ENCODE data around the gene CDK2AP2.

CDK2AP2 gene

GRCh38 chr11:67463680-67464410, 44.1 kb downstream of the CDK2AP2 start:
- Histone ChIP-seq H3K9ac (ENCODE audit: low read length in 2 of 2) (peak overlapping the region; percentile 72 to 84), H3K36me3 (ENCODE audit: control insufficient read depth in 2 of 2, insufficient read depth in 2 of 2, low read length in 2 of 2) (no peaks in the 10 kb centered on the region), H3K9me3 (ENCODE audit: control insufficient read depth in 2 of 2, low read length in 2 of 2) (no peaks in the 10 kb centered on the region), H3K27ac (ENCODE audit: low read length) (peak overlapping the region; percentile 90), H3K4me1 (ENCODE audit: control insufficient read depth, insufficient read depth, low read length) (peaks cover 35% of the 10 kb centered on the region), H3K4me3 (ENCODE audit: low read length in 2 of 2) (peak overlapping the region; percentile 77 to 79), H3K27me3 (ENCODE audit: control insufficient read depth in 1 of 2, insufficient read depth in 2 of 2, low read length in 2 of 2) (no peaks in the 10 kb centered on the region)

GRCh38 chr11:67463186-67463585, 44.8 kb downstream of the CDK2AP2 start:
- Histone ChIP-seq H3K4me3 (ENCODE audit: low read length in 2 of 2) (no peak overlapping the region), H3K36me3 (ENCODE audit: control insufficient read depth in 2 of 2, insufficient read depth in 2 of 2, low read length in 2 of 2) (no peaks in the 10 kb centered on the region), H3K4me1 (ENCODE audit: control insufficient read depth, insufficient read depth, low read length) (peaks cover 30% of the 10 kb centered on the region), H3K27ac (ENCODE audit: low read length) (no peak overlapping the region), H3K9me3 (ENCODE audit: control insufficient read depth in 2 of 2, low read length in 2 of 2) (no peaks in the 10 kb centered on the region), H3K27me3 (ENCODE audit: control insufficient read depth in 1 of 2, insufficient read depth in 2 of 2, low read length in 2 of 2) (no peaks in the 10 kb centered on the region), H3K9ac (ENCODE audit: low read length in 2 of 2) (no peak overlapping the region)

GRCh38 chr11:67458266-67458665, 49.7 kb downstream of the CDK2AP2 start:
- no peaks in the 10 kb centered on the region for H3K36me3 ChIP-seq (ENCODE audit: control insufficient read depth in 2 of 2, insufficient read depth in 2 of 2, low read length in 2 of 2)
- no peaks in the 10 kb centered on the region for H3K9me3 ChIP-seq (ENCODE audit: control insufficient read depth in 2 of 2, low read length in 2 of 2)
- H3K27ac ChIP-seq (ENCODE audit: low read length), result no peak overlapping the region
- no peak overlapping the region for H3K4me3 ChIP-seq (ENCODE audit: low read length in 2 of 2)
- no peak overlapping the region for H3K9ac ChIP-seq (ENCODE audit: low read length in 2 of 2)
- H3K27me3 ChIP-seq (ENCODE audit: control insufficient read depth in 1 of 2, insufficient read depth in 2 of 2, low read length in 2 of 2), result no peaks in the 10 kb centered on the region
- no peaks in the 10 kb centered on the region for H3K4me1 ChIP-seq (ENCODE audit: control insufficient read depth, insufficient read depth, low read length)

GRCh38 chr11:67457453-67457852, 50.5 kb downstream of the CDK2AP2 start:
- no peaks in the 10 kb centered on the region for H3K4me1 ChIP-seq (ENCODE audit: control insufficient read depth, insufficient read depth, low read length)
- no peak overlapping the region for H3K4me3 ChIP-seq (ENCODE audit: low read length in 2 of 2)
- H3K9ac ChIP-seq (ENCODE audit: low read length in 2 of 2), result no peak overlapping the region
- H3K27me3 ChIP-seq (ENCODE audit: control insufficient read depth in 1 of 2, insufficient read depth in 2 of 2, low read length in 2 of 2), result no peaks in the 10 kb centered on the region
- no peak overlapping the region for H3K27ac ChIP-seq (ENCODE audit: low read length)
- H3K36me3 ChIP-seq (ENCODE audit: control insufficient read depth in 2 of 2, insufficient read depth in 2 of 2, low read length in 2 of 2), result no peaks in the 10 kb centered on the region
- no peaks in the 10 kb centered on the region for H3K9me3 ChIP-seq (ENCODE audit: control insufficient read depth in 2 of 2, low read length in 2 of 2)
